ENCODE data around the gene BHLHE23.

BHLHE23 gene

GRCh38 chr20:62971950-62972844 lies 34.6 kb downstream of the BHLHE23 start:
- peak; percentile 46 for DNase-seq (ENCODE audit: low read depth)
- H3K4me3 ChIP-seq (ENCODE audit: low read depth, low read length), result no peak overlapping the region
- TF ChIP-seq, protein P1, sequence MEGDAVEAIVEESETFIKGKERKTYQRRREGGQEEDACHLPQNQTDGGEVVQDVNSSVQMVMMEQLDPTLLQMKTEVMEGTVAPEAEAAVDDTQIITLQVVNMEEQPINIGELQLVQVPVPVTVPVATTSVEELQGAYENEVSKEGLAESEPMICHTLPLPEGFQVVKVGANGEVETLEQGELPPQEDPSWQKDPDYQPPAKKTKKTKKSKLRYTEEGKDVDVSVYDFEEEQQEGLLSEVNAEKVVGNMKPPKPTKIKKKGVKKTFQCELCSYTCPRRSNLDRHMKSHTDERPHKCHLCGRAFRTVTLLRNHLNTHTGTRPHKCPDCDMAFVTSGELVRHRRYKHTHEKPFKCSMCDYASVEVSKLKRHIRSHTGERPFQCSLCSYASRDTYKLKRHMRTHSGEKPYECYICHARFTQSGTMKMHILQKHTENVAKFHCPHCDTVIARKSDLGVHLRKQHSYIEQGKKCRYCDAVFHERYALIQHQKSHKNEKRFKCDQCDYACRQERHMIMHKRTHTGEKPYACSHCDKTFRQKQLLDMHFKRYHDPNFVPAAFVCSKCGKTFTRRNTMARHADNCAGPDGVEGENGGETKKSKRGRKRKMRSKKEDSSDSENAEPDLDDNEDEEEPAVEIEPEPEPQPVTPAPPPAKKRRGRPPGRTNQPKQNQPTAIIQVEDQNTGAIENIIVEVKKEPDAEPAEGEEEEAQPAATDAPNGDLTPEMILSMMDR (IDR thresholded peaks at IDR 0.05; ENCODE audit: low read depth, low read length, missing control alignments), result peak; percentile 95

DNA sequence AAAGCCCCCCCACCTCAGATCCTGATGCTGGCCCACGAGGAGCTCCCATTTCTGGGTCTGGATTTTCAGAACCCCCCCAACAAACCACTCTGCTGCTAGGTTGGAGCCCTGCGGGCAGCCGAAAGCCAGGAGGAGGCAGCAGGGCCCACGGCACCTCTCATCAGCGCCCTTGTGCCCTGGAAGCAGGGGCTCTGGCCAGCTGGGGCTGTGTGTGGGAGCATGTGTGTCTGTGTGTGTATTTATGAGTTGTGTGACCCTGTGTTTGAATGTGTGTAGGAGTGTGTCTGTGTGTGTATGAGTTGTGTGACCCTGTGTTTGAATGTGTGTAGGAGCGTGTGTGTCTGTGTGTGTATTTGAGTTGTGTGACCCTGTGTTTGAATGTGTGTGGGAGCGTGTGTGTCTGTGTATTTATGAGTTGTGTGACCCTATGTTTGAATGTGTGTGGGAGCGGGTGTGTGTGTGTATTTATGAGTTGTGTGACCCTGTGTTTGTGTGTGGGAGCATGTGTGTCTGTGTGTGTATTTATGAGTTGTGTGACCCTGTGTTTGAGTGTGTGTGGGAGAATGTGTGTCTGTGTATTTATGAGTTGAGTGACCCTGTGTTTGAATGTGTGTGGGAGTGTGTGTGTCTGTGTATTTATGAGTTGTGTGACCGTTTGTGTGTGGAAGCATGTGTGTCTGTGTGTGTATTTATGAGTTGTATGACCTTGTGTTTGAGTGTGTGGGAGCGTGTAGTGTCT lies 35.4 kb downstream of the BHLHE23 start:
- DNase-seq (ENCODE audit: low read depth), result no peak
- TF ChIP-seq, protein P1 (IDR thresholded peaks at IDR 0.05; ENCODE audit: low read depth, low read length, missing control alignments), result no peak
- no peak overlapping the region for H3K4me3 ChIP-seq (ENCODE audit: low read depth, low read length)

GRCh38 chr20:62970307-62971210 lies 36.2 kb downstream of the BHLHE23 start:
- H3K4me3 ChIP-seq (ENCODE audit: low read depth, low read length), result no peak overlapping the region
- TF ChIP-seq, protein P1 (IDR thresholded peaks at IDR 0.05; ENCODE audit: low read depth, low read length, missing control alignments), result no peak
- no peak for DNase-seq (ENCODE audit: low read depth)

DNA sequence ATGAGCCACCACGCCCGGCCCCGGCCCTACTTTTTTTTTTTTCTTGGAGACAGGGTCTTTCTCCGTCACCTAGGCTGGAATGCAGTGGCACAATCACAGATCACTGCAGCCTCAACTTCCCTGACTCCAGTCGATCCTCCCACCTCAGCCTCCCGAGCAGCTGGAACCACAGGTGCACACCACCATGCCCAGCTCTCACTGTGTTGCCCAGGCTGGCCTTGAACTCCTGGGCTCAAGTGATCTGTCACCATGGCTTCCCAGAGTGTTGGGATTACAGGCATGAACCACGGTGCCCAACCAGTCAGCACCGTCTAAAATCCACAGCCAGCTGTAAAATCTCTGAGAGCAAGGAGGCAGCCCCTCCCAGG lies 36.8 kb downstream of the BHLHE23 start:
- TF ChIP-seq, protein P1 (IDR thresholded peaks at IDR 0.05; ENCODE audit: low read depth, low read length, missing control alignments), result no peak
- no peak for DNase-seq (ENCODE audit: low read depth)
- no peak overlapping the region for H3K4me3 ChIP-seq (ENCODE audit: low read depth, low read length)

- TF ChIP-seq, protein P1 (IDR thresholded peaks at IDR 0.05; ENCODE audit: low read depth, low read length, missing control alignments), result no peak
- DNase-seq (ENCODE audit: low read depth), result no peak
- no peak overlapping the region for H3K4me3 ChIP-seq (ENCODE audit: low read depth, low read length)
Measured at GRCh38 chr20:62969179-62969760, 37.5 kb downstream of the BHLHE23 start.
